Nephron progenitor cell (in vitro differentiated cells): ENCODE data around the gene ETNK1.

Experiments
- DNase-seq: peaks from one replicate; pipeline ENCODE4 v3.0.0; 2021
- H3K27ac Mint-ChIP-seq: 2 replicates; pipeline ENCODE4 v1.8.0; 2021; ENCODE audit warnings: mild to moderate bottlenecking, moderate library complexity, mixed read lengths
- H3K27me3 Mint-ChIP-seq: 2 replicates; pipeline ENCODE4 v1.8.0; 2021; ENCODE audit warnings: mild to moderate bottlenecking, low read depth, mixed read lengths; ENCODE audit not compliant: poor library complexity
- H3K36me3 Mint-ChIP-seq: 2 replicates; pipeline ENCODE4 v1.8.0; 2021; ENCODE audit warnings: low read depth, mixed read lengths
- H3K4me1 Mint-ChIP-seq: 2 replicates; pipeline ENCODE4 v1.8.0; 2021; ENCODE audit warnings: mixed read lengths
- H3K4me3 Mint-ChIP-seq: 2 replicates; pipeline ENCODE4 v1.8.0; 2021; ENCODE audit warnings: mild to moderate bottlenecking, moderate library complexity, mixed read lengths
- H3K9me3 Mint-ChIP-seq: 2 replicates; pipeline ENCODE4 v1.8.0; 2021; ENCODE audit warnings: mild to moderate bottlenecking, moderate library complexity, mixed read lengths
- CTCF ChIP-seq: fragments of 200-600 bp; sonication (generic); IDR thresholded peaks from 2 replicates; pipeline ENCODE4 v1.5.0; 2021; ENCODE audit warnings: antibody characterized with exemption

Gene ETNK1

DNA sequence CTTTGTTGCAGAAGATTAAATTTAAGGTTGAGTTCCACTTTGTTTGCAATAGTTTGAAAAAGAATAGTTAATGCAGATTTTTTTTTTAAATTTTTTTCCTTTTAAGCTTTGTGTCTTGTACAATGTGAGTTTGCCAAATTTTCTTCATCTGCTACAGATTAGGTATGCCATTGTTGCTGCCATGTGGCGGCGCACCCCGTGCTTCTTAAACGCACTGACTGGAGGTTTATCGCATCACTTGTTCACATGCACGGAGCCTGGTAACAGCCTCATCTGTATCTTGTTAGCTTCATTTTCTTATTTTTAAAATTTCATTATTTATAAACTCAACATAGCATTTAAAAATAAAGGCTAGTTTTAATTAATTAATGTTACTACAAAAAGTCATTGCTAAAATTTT lies 43.5 kb downstream of the ETNK1 start:
- no peak for TF ChIP-seq CTCF
- no peak overlapping the region for H3K4me3 Mint-ChIP-seq
- no peak for DNase-seq
- no peaks in the 10 kb centered on the region for H3K27me3 Mint-ChIP-seq
- H3K9me3 Mint-ChIP-seq: no peaks in the 10 kb centered on the region
- no peaks in the 10 kb centered on the region for H3K4me1 Mint-ChIP-seq
- peaks cover 47% of the 10 kb centered on the region for H3K36me3 Mint-ChIP-seq
- H3K27ac Mint-ChIP-seq: no peak overlapping the region

DNA sequence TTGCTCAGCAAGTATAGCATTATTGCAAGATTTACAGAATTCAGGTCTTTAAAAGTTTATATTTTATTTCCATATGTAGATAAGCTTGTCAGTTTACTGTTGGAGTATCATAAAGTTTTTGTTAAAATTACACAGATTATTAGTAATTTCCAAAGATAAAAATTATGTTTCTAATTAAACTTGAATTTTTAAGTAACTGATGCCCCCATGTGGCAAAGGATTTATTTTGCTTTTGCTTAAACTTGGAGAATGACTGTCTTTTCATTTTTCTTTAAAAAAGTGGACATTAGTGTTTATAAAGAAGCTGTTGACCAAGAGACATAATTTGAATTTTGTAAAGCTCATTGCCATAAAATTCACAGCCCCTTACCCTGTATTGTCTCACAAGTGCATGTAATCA lies 45.8 kb downstream of the ETNK1 start:
- Mint-ChIP-seq H3K4me3 (no peak overlapping the region), H3K27me3 (no peaks in the 10 kb centered on the region), H3K27ac (no peak overlapping the region), H3K36me3 (peaks cover 65% of the 10 kb centered on the region), H3K9me3 (no peaks in the 10 kb centered on the region), H3K4me1 (no peaks in the 10 kb centered on the region)
- TF ChIP-seq CTCF: no peak
- DNase-seq: no peak

DNA sequence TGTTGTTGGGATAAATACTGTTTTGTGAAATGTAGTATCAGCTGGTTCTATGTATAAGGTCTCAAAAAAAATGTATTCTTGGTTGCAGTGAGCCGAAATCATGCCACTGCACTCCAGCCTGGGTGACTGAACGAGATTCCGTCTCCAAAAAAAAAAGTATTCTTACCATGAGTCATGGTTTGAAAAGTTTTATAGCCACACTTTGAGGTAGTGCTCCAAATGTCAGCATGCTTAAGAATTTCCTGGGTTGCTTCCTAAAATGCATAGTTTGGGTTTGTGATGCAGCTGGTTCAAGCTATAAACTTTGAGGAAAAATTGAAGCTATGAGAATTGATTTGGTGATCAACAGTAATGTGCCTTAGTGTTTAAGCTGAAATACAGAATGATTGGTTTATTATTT lies 48.0 kb downstream of the ETNK1 start:
- H3K4me3 Mint-ChIP-seq: no peak overlapping the region
- H3K9me3 Mint-ChIP-seq: peaks cover 21% of the 10 kb centered on the region

GRCh38 chr12:22677781-22678574 lies 53.0 kb downstream of the ETNK1 start:
- no peak for TF ChIP-seq CTCF
- H3K4me3 Mint-ChIP-seq: no peak overlapping the region
- H3K27me3 Mint-ChIP-seq: no peaks in the 10 kb centered on the region
- no peak for DNase-seq
- H3K27ac Mint-ChIP-seq: peak overlapping the region; percentile 6
- H3K9me3 Mint-ChIP-seq: peaks cover 23% of the 10 kb centered on the region
- H3K4me1 Mint-ChIP-seq: no peaks in the 10 kb centered on the region
- H3K36me3 Mint-ChIP-seq: peaks cover 76% of the 10 kb centered on the region

More for the DNA sequence above, 48.0 kb downstream of the ETNK1 start:
- no peak for DNase-seq
- Mint-ChIP-seq H3K27ac (peak overlapping the region; percentile 59), H3K27me3 (no peaks in the 10 kb centered on the region), H3K36me3 (peaks cover 80% of the 10 kb centered on the region), H3K4me1 (no peaks in the 10 kb centered on the region)
- TF ChIP-seq CTCF: no peak

- Mint-ChIP-seq H3K4me3 (no peak overlapping the region), H3K9me3 (peaks cover 5% of the 10 kb centered on the region), H3K36me3 (peaks cover 50% of the 10 kb centered on the region), H3K4me1 (no peaks in the 10 kb centered on the region), H3K27me3 (no peaks in the 10 kb centered on the region), H3K27ac (no peak overlapping the region)
- no peak for TF ChIP-seq CTCF
- no peak for DNase-seq
Observed at GRCh38 chr12:22682663-22683062, 57.7 kb downstream of the ETNK1 start.

GRCh38 chr12:22683131-22683530 lies 58.2 kb downstream of the ETNK1 start:
- Mint-ChIP-seq H3K4me1 (no peaks in the 10 kb centered on the region), H3K27ac (peak overlapping the region; percentile 83), H3K9me3 (peaks cover under 1% of the 10 kb centered on the region), H3K27me3 (no peaks in the 10 kb centered on the region), H3K4me3 (no peak overlapping the region), H3K36me3 (peaks cover 46% of the 10 kb centered on the region)
- TF ChIP-seq CTCF: no peak
- DNase-seq: no peak
